ENCODE results near the gene HOMER1.
A peak's percentile ranks its signal among the peaks of the same experiment; 100 is the strongest.
"Not testable (repeated sequence)": the region's sequence is repeated elsewhere in the genome, so short reads cannot be mapped to it uniquely, and the experiment has no call there.

HOMER1 gene

GRCh38 chr5:79518718-79519117, 4.8 kb upstream of the HOMER1 start:
- no peak overlapping the region for H3K27ac ChIP-seq (ENCODE audit: low read depth, low read length)
- H3K9me3 ChIP-seq (ENCODE audit: control insufficient read depth in 1 of 2, low read length in 2 of 2): no peaks in the 10 kb centered on the region

GRCh38 chr5:79517601-79518000, 3.7 kb upstream of the HOMER1 start:
- H3K27ac ChIP-seq (ENCODE audit: low read depth, low read length): no peak overlapping the region
- peaks cover 6 to 11% of the 10 kb centered on the region in 2 donors for H3K27me3 ChIP-seq (ENCODE audit: control insufficient read depth in 1 of 2, insufficient read depth in 2 of 2, low read length in 2 of 2)
- H3K36me3 ChIP-seq (ENCODE audit: control insufficient read depth in 1 of 2, insufficient read depth in 2 of 2, low read length in 2 of 2): no peaks in the 10 kb centered on the region
- no peaks in the 10 kb centered on the region for H3K9me3 ChIP-seq (ENCODE audit: control insufficient read depth in 1 of 2, low read length in 2 of 2)
- peaks cover 6 to 10% of the 10 kb centered on the region in 2 donors for H3K4me1 ChIP-seq (ENCODE audit: control insufficient read depth in 1 of 2, insufficient read depth in 2 of 2, low read length in 2 of 2)
- no peak overlapping the region for H3K4me3 ChIP-seq (ENCODE audit: low read depth in 1 of 2, low read length in 2 of 2)
- H3K9ac ChIP-seq (ENCODE audit: low read depth in 1 of 2, low read length in 2 of 2): no peak overlapping the region

More at GRCh38 chr5:79518718-79519117, 4.8 kb upstream of the HOMER1 start:
- Histone ChIP-seq H3K4me1 (ENCODE audit: control insufficient read depth in 1 of 2, insufficient read depth in 2 of 2, low read length in 2 of 2) (peaks cover 0 to 6% of the 10 kb centered on the region in 2 donors), H3K27me3 (ENCODE audit: control insufficient read depth in 1 of 2, insufficient read depth in 2 of 2, low read length in 2 of 2) (no peaks in the 10 kb centered on the region), H3K4me3 (ENCODE audit: low read depth in 1 of 2, low read length in 2 of 2) (no peak overlapping the region), H3K36me3 (ENCODE audit: control insufficient read depth in 1 of 2, insufficient read depth in 2 of 2, low read length in 2 of 2) (no peaks in the 10 kb centered on the region), H3K9ac (ENCODE audit: low read depth in 1 of 2, low read length in 2 of 2) (no peak overlapping the region)

- Histone ChIP-seq H3K27ac (ENCODE audit: low read depth, low read length) (no peak overlapping the region), H3K36me3 (ENCODE audit: control insufficient read depth in 1 of 2, insufficient read depth in 2 of 2, low read length in 2 of 2) (no peaks in the 10 kb centered on the region)
Observed at GRCh38 chr5:79516986-79517385, 3.1 kb upstream of the HOMER1 start.

GRCh38 chr5:79516331-79516730, 2.4 kb upstream of the HOMER1 start:
- not testable (repeated sequence) for H3K9ac ChIP-seq (ENCODE audit: low read depth in 1 of 2, low read length in 2 of 2); H3K27ac ChIP-seq (ENCODE audit: low read depth, low read length); H3K9me3 ChIP-seq (ENCODE audit: control insufficient read depth in 1 of 2, low read length in 2 of 2); H3K4me3 ChIP-seq (ENCODE audit: low read depth in 1 of 2, low read length in 2 of 2); H3K36me3 ChIP-seq (ENCODE audit: control insufficient read depth in 1 of 2, insufficient read depth in 2 of 2, low read length in 2 of 2)
- Histone ChIP-seq H3K4me1 (ENCODE audit: control insufficient read depth in 1 of 2, insufficient read depth in 2 of 2, low read length in 2 of 2) (peaks cover 6 to 18% of the 10 kb centered on the region in 2 donors), H3K27me3 (ENCODE audit: control insufficient read depth in 1 of 2, insufficient read depth in 2 of 2, low read length in 2 of 2) (peaks cover 16 to 24% of the 10 kb centered on the region in 2 donors)

More at GRCh38 chr5:79516986-79517385, 3.1 kb upstream of the HOMER1 start:
- Histone ChIP-seq H3K27me3 (ENCODE audit: control insufficient read depth in 1 of 2, insufficient read depth in 2 of 2, low read length in 2 of 2) (peaks cover 12 to 17% of the 10 kb centered on the region in 2 donors), H3K4me1 (ENCODE audit: control insufficient read depth in 1 of 2, insufficient read depth in 2 of 2, low read length in 2 of 2) (peaks cover 6 to 17% of the 10 kb centered on the region in 2 donors), H3K9ac (ENCODE audit: low read depth in 1 of 2, low read length in 2 of 2) (no peak overlapping the region), H3K4me3 (ENCODE audit: low read depth in 1 of 2, low read length in 2 of 2) (no peak overlapping the region), H3K9me3 (ENCODE audit: control insufficient read depth in 1 of 2, low read length in 2 of 2) (no peaks in the 10 kb centered on the region)

- Histone ChIP-seq H3K27ac (ENCODE audit: low read depth, low read length) (peak overlapping the region; percentile 92), H3K4me1 (ENCODE audit: control insufficient read depth in 1 of 2, insufficient read depth in 2 of 2, low read length in 2 of 2) (peaks cover 6 to 18% of the 10 kb centered on the region in 2 donors), H3K27me3 (ENCODE audit: control insufficient read depth in 1 of 2, insufficient read depth in 2 of 2, low read length in 2 of 2) (peaks cover 25 to 27% of the 10 kb centered on the region in 2 donors), H3K9ac (ENCODE audit: low read depth in 1 of 2, low read length in 2 of 2) (peak overlapping the region; percentile 71 to 76), H3K36me3 (ENCODE audit: control insufficient read depth in 1 of 2, insufficient read depth in 2 of 2, low read length in 2 of 2) (no peaks in the 10 kb centered on the region), H3K9me3 (ENCODE audit: control insufficient read depth in 1 of 2, low read length in 2 of 2) (no peaks in the 10 kb centered on the region), H3K4me3 (ENCODE audit: low read depth in 1 of 2, low read length in 2 of 2) (peak overlapping the region; percentile 79 to 91)
Observed at GRCh38 chr5:79514391-79515105, 614 bp upstream of the HOMER1 start.

GRCh38 chr5:79513308-79513703, 628 bp downstream of the HOMER1 start:
- Histone ChIP-seq H3K4me3 (ENCODE audit: low read depth in 1 of 2, low read length in 2 of 2) (peak overlapping the region; percentile 79 to 91), H3K36me3 (ENCODE audit: control insufficient read depth in 1 of 2, insufficient read depth in 2 of 2, low read length in 2 of 2) (no peaks in the 10 kb centered on the region), H3K27ac (ENCODE audit: low read depth, low read length) (no peak overlapping the region), H3K9ac (ENCODE audit: low read depth in 1 of 2, low read length in 2 of 2) (peak overlapping the region; percentile 12 to 22), H3K9me3 (ENCODE audit: control insufficient read depth in 1 of 2, low read length in 2 of 2) (no peaks in the 10 kb centered on the region), H3K4me1 (ENCODE audit: control insufficient read depth in 1 of 2, insufficient read depth in 2 of 2, low read length in 2 of 2) (peaks cover 6 to 18% of the 10 kb centered on the region in 2 donors), H3K27me3 (ENCODE audit: control insufficient read depth in 1 of 2, insufficient read depth in 2 of 2, low read length in 2 of 2) (peaks cover 31 to 32% of the 10 kb centered on the region in 2 donors)

GRCh38 chr5:79512471-79513307, 1.2 kb downstream of the HOMER1 start:
- Histone ChIP-seq H3K4me3 (ENCODE audit: low read depth in 1 of 2, low read length in 2 of 2) (peak overlapping the region; percentile 79 to 91), H3K4me1 (ENCODE audit: control insufficient read depth in 1 of 2, insufficient read depth in 2 of 2, low read length in 2 of 2) (peaks cover 6 to 18% of the 10 kb centered on the region in 2 donors), H3K9ac (ENCODE audit: low read depth in 1 of 2, low read length in 2 of 2) (no peak overlapping the region), H3K27me3 (ENCODE audit: control insufficient read depth in 1 of 2, insufficient read depth in 2 of 2, low read length in 2 of 2) (peaks cover 33% of the 10 kb centered on the region in 2 donors), H3K27ac (ENCODE audit: low read depth, low read length) (no peak overlapping the region), H3K9me3 (ENCODE audit: control insufficient read depth in 1 of 2, low read length in 2 of 2) (no peaks in the 10 kb centered on the region), H3K36me3 (ENCODE audit: control insufficient read depth in 1 of 2, insufficient read depth in 2 of 2, low read length in 2 of 2) (no peaks in the 10 kb centered on the region)

GRCh38 chr5:79512049-79512448, 1.9 kb downstream of the HOMER1 start:
- H3K9ac ChIP-seq (ENCODE audit: low read depth in 1 of 2, low read length in 2 of 2): no peak overlapping the region
- no peak overlapping the region for H3K27ac ChIP-seq (ENCODE audit: low read depth, low read length)
- H3K27me3 ChIP-seq (ENCODE audit: control insufficient read depth in 1 of 2, insufficient read depth in 2 of 2, low read length in 2 of 2): peaks cover 33% of the 10 kb centered on the region in 2 donors
- H3K9me3 ChIP-seq (ENCODE audit: control insufficient read depth in 1 of 2, low read length in 2 of 2): no peaks in the 10 kb centered on the region
- H3K4me3 ChIP-seq (ENCODE audit: low read depth in 1 of 2, low read length in 2 of 2): peak overlapping the region in 1 of 2 donors; percentile 91
- H3K4me1 ChIP-seq (ENCODE audit: control insufficient read depth in 1 of 2, insufficient read depth in 2 of 2, low read length in 2 of 2): peaks cover 6 to 18% of the 10 kb centered on the region in 2 donors
- no peaks in the 10 kb centered on the region for H3K36me3 ChIP-seq (ENCODE audit: control insufficient read depth in 1 of 2, insufficient read depth in 2 of 2, low read length in 2 of 2)

- Histone ChIP-seq H3K4me3 (ENCODE audit: low read depth in 1 of 2, low read length in 2 of 2) (no peak overlapping the region), H3K36me3 (ENCODE audit: control insufficient read depth in 1 of 2, insufficient read depth in 2 of 2, low read length in 2 of 2) (no peaks in the 10 kb centered on the region), H3K27ac (ENCODE audit: low read depth, low read length) (no peak overlapping the region), H3K9me3 (ENCODE audit: control insufficient read depth in 1 of 2, low read length in 2 of 2) (no peaks in the 10 kb centered on the region), H3K27me3 (ENCODE audit: control insufficient read depth in 1 of 2, insufficient read depth in 2 of 2, low read length in 2 of 2) (peaks cover 33% of the 10 kb centered on the region in 2 donors), H3K9ac (ENCODE audit: low read depth in 1 of 2, low read length in 2 of 2) (no peak overlapping the region), H3K4me1 (ENCODE audit: control insufficient read depth in 1 of 2, insufficient read depth in 2 of 2, low read length in 2 of 2) (peaks cover 6 to 18% of the 10 kb centered on the region in 2 donors)
Observed at GRCh38 chr5:79510638-79511037, 3.3 kb downstream of the HOMER1 start.
